NK-92 treated with Interleukin-12 subunit alpha and Interleukin-12 subunit beta, amount 100 ng/mL, for 24 hours (cell line): ENCODE data around the gene SPECC1.
"Not testable (repeated sequence)": the region's sequence is repeated elsewhere in the genome, so short reads cannot be mapped to it uniquely, and the experiment has no call there.

ENCODE experiments used
- DNase-seq: peaks from one replicate; lab custom pipeline; 2025; lab: John Stamatoyannopoulos, UW

Gene SPECC1

GRCh38 chr17:20174588-20175265 lies 165.6 kb downstream of the SPECC1 start:
- no peak for DNase-seq

- DNase-seq = no peak
Measured at GRCh38 chr17:20179041-20179440, 169.9 kb downstream of the SPECC1 start.

- DNase-seq = no peak
Measured at GRCh38 chr17:20180661-20181060, 171.5 kb downstream of the SPECC1 start.

GRCh38 chr17:20184181-20184580 lies 175.0 kb downstream of the SPECC1 start:
- no peak for DNase-seq

GRCh38 chr17:20184977-20185619 lies 175.9 kb downstream of the SPECC1 start:
- DNase-seq = no peak

- no peak for DNase-seq
Measured at GRCh38 chr17:20187049-20187448, 177.9 kb downstream of the SPECC1 start.

- no peak for DNase-seq
Measured at GRCh38 chr17:20189302-20189701, 180.1 kb downstream of the SPECC1 start.

GRCh38 chr17:20189979-20190378 lies 180.8 kb downstream of the SPECC1 start:
- DNase-seq = no peak

GRCh38 chr17:20190605-20191004 lies 181.4 kb downstream of the SPECC1 start:
- DNase-seq = no peak

GRCh38 chr17:20191056-20191455 lies 181.9 kb downstream of the SPECC1 start:
- no peak for DNase-seq

- not testable (repeated sequence) for DNase-seq
Measured at GRCh38 chr17:20196286-20196685, 187.1 kb downstream of the SPECC1 start.

GRCh38 chr17:20197272-20197926 lies 188.2 kb downstream of the SPECC1 start:
- no peak for DNase-seq

GRCh38 chr17:20200016-20200795 lies 191.0 kb downstream of the SPECC1 start:
- no peak for DNase-seq

- DNase-seq = no peak
Measured at GRCh38 chr17:20200865-20201458, 191.8 kb downstream of the SPECC1 start.

- no peak for DNase-seq
Measured at GRCh38 chr17:20202141-20202621, 193.0 kb downstream of the SPECC1 start.

- DNase-seq = no peak
Measured at GRCh38 chr17:20203018-20203417, 193.9 kb downstream of the SPECC1 start.

- no peak for DNase-seq
Measured at GRCh38 chr17:20203761-20204263, 194.7 kb downstream of the SPECC1 start.

- no peak for DNase-seq
Measured at GRCh38 chr17:20205609-20206008, 196.4 kb downstream of the SPECC1 start.

GRCh38 chr17:20206068-20206467 lies 196.9 kb downstream of the SPECC1 start:
- no peak for DNase-seq

GRCh38 chr17:20206591-20206990 lies 197.4 kb downstream of the SPECC1 start:
- DNase-seq = no peak

- DNase-seq = no peak
Measured at GRCh38 chr17:20207262-20207985, 198.3 kb downstream of the SPECC1 start.
